ENCODE data around the gene EPB41L4A.

The EPB41L4A gene

DNA sequence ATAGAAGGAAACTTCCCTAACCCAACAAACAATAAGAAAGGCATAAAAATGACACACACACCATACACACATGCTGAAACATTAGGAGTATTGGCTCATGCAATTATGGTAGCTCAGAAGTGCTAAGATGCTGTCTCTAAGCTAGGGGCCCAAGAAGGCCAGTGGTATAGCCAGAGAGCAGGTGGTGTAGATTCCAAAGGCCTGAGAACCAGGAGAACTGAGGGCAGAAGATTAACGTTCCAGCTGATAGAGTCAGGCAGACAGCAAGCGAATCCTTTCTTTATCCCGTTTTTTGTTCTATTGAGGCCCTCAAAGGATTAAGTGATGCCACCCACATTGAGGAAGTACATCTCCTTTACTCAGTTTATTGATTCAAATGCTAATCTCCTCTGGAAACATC is 262.9 kb downstream of the EPB41L4A start:
- no peak for DNase-seq (ENCODE audit: low spot score)

DNA sequence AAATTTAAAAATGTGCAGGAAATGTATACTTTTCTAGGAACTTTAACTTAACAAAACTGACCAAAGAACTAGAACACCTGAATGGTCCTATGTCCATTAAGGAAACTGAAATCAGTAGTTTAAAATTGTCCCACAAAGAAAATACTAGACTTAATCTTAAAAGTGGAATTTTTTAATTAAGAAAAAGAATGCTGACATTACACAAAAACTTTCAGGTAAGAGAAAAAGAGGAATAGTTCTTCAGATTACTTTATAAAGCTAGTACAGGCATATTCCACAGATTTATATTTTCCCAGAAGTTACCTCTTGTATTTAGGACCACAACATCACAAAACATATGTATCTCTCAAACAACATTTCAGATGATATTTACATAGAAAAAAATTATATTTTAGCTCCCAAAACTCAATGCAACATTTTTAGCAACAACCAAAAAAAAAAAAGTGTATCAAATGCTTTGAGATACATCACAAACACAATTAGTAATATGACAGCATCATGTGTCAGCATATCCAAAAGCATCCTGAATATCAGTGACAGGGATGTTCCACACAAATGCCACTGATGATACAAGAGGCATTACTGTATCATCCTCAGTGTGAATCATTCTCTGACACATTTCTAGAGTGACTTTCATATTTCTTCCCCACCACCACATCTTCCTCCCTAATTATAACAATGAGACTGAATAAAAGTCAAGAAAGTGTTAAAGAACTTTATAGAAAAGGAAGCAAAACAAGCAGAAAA is 264.0 kb downstream of the EPB41L4A start:
- no peak for DNase-seq (ENCODE audit: low spot score)

DNA sequence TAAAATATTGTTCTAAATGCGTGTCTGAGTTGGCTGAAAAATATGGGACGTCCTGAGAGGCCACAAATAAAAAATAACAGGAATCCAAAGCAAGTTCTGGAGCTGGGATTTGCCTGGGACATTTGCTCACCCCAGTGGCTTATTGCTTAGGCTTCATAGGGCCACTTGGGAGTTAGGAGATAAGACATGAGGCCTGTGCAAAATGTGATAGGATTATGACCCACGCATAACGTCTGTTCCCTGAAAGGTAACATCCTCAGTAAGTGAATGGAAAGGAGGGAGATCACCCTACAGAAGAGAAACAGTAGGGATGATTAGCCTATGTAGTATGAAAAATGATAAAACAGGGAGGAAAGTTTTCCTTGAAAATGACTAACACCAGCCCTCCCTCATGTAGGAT is 269.4 kb downstream of the EPB41L4A start:
- DNase-seq (ENCODE audit: low spot score), result no peak

DNA sequence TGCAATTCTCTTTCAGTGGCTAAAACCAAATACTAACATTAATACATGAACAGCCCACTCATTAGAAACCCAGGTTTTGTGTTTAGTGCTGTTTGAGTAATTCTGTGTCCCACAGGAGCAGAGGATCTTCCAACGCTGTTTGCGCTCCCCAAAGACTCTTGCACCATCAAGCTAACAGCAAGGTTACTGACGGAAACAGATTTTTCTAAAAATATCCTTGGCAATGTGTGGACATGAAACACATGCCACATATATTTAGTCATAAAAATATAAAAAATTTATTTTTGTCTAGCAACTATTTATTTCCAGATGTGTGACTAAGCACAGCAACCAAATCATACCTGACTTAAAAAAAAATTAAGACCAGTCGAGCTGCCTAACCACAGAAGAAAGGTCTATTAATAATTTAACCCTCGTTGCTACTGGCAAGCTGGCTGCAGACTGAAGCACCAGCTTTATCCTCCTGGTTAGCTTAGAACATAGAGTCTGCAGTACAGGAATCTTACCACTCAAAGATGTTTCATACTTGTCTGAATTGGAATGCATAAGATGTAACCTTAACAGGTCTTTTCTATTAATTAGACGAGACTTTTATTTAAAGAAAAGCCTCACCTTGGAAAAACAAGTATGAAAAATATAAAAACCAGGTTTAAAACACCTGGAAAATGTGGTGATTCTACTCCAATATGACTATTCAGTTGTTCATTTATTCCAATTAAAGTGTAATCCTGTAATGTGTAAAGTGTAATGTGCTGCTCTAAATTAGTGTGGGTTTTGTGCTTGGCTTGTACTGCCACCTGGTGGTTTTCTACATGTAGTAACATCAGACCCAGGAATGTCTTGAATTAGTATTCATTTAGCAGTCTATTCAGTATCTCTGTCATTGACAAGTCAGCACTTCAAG is 272.5 kb downstream of the EPB41L4A start:
- peak; percentile 71 for DNase-seq (ENCODE audit: low spot score)

DNA sequence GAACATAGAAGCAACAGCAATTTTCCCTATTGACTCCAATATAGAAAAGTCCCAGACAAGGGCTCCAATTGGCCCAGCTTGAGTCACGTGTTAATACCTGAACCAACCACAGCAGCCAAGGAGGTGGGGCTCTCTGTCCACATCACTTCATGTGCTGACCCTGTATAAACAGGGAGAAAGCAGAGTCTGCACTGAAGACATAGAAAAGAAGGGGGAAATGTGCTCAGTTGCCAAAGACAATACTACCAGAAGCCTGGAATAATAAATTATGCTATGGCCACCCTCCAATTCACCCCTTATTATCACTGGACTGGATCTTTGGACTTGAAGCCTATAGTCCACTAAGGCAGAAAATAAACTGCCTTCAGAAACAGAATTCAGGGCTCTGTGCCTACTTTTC is 275.4 kb downstream of the EPB41L4A start:
- no peak for DNase-seq (ENCODE audit: low spot score)

DNA sequence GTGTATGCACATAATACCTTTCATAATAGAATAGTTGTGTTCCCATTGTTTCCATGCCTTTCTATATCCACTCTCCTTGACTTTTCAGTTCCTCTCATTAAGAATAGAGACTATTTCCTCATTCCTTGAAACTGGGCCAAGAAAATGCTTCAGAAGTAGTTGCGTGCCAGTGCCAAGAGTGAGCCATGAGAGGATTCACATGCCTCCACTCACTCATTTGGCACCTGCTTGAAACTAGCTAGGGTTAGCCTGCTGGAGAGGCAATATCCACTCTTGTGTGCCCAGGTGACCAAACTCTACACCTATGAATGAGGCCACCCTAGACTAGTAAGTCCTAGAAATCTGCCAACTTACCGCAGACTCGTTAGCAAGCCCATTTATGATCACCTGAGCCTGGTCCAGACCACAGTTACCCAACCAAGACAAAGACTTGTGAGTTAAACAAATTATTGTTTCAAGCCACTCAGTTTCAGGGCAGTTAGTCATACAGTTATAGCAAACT is 276.3 kb downstream of the EPB41L4A start:
- no peak for DNase-seq (ENCODE audit: low spot score)

DNA sequence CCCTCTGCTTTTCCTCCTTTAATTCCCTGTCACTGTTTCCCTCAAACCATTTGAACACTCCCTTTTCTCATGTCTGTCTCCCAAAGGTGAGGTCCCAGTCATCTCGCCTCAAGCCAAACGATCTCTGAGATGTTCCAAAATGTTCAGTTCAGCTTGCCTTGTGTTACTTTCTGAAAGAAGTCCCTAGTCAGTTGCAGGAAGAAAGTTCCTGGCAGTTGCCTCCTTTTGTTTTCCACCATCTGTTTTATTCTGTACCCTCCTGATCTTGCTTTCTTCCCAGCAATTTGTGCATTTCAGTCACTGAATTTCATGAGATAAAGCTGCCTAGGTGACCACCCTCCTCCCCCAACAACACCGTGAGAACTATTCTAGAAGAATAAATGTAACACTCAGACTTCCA is 277.5 kb downstream of the EPB41L4A start:
- DNase-seq (ENCODE audit: low spot score), result no peak

DNA sequence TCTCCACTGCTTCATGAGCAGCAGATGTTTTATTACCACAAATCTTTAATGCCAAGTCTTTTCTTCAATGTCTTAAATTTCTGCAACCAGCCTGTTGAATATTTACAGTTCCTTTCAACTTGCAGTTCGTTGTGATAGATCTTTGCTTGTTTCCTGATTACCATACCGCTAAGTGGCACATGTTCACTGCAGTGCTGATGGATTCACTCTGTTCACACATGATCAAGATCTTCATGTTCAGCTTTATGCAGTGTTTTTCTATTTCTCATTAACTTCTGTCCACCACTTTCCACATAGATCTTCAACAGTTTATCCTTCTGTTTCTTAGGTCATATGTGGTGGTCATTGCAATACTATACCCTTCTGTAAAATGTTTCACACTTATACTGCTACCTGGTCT is 280.6 kb downstream of the EPB41L4A start:
- no peak for DNase-seq (ENCODE audit: low spot score)

DNA sequence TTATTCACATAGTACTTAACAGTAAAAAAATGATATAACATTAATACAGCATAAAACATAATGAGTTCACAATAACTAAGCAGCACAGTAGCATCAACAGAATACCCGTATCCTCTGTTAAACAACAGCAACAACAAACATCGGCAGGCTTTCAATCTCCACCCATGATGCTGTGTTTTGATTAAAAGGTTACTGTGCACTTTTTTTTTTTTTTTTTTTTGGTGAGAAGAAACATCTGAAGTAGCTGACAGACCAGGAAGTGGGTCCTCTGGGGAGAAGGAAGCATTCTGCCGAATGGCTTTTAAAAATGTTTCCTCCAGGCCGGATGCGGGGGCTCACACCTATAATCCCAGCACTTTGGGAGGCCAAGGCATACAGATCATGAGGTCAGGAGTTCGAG is 282.3 kb downstream of the EPB41L4A start:
- no peak for DNase-seq (ENCODE audit: low spot score)

DNA sequence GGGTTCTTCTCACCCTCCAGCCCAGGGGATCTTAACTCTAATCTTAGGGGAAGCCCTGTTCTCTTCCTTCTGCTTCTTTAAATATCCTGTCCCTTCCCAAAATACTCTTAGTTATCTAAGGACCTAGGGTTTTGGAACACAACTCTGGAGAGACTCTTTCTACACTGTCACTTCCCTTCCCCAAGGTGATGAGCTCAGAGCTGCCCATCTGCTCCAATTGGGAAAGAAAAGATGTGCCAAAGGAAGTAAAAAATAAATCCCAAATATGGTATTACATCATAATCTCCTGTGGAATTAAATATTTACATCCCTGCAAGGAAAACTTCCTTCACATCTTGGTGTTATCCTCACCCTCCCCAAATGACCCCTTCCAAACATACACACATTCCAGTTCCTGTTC is 291.2 kb downstream of the EPB41L4A start:
- no peak for DNase-seq (ENCODE audit: low spot score)

DNA sequence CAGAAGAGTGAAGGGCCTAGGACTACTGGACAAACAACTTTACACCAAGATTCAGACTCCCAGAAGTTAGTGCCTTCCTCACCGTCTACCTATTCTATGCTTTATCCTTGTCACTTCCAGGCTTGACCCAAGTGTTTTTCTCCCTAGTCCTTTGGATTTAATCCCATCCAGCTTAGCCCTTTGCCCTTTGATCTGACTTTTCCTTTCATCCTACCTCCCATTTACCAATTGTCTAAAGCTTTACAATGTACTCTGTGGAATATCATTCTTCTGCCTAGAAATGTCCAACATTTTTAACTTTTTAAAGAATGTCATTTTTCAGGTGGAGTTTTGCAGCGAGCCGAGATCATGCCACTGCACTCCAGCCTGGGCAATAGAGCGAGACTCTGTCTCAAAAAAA is 292.1 kb downstream of the EPB41L4A start:
- no peak for DNase-seq (ENCODE audit: low spot score)

DNA sequence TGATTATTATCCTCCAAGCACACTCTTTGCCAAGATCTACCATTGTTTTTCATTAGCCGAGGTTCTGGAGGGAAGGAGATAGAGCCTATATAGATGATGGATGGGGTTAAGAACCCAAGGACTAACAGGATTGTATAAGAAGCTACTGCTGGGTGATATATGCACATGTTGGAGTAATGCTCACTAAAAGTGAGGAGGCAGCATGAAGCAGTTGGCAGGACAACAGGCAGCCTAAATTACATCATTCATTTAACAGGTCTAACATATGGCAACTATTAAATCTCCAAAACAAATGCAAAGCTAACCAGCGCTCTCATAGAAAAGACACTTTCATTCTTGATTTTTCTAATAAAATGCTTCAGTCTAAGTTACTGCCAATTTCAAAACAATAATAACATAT is 293.2 kb downstream of the EPB41L4A start:
- no peak for DNase-seq (ENCODE audit: low spot score)

DNA sequence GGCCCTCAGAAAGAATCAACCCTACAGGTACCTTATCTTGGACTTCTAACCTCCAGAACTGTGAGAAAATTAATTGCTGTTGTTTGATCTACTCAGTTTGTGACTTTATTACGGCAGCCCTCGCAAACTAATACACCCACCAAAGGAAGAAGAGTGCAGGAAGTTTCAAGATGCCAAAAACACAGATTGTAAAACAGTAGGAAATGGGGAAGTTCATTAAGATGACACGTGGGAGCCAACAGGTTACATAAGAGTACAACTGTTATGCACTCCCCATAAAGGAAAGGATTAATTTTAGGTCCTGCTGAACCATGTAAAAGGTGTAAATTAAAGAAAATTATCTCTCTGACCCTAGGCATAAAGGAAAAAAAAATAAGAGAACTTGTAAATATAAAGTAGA is 294.3 kb downstream of the EPB41L4A start:
- DNase-seq (ENCODE audit: low spot score), result no peak

DNA sequence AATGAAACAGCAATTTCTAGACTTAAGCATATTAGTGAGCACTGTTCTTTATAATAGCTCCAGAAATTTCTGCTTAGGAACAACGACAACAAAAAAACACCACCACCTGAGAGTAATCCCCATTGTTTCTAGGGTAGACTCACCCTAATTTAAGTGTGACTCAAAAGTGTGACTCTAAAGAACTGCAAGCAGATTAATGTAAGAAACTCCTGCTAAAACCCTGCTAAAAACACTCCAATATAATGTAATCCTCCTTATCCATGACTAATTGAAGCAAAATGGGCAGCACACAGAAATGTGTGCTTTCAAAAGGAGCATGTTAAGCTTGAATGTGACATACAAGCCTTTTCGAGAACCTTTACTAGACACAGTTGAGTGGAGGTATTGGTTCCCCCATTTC is 296.0 kb downstream of the EPB41L4A start:
- DNase-seq (ENCODE audit: low spot score), result no peak

DNA sequence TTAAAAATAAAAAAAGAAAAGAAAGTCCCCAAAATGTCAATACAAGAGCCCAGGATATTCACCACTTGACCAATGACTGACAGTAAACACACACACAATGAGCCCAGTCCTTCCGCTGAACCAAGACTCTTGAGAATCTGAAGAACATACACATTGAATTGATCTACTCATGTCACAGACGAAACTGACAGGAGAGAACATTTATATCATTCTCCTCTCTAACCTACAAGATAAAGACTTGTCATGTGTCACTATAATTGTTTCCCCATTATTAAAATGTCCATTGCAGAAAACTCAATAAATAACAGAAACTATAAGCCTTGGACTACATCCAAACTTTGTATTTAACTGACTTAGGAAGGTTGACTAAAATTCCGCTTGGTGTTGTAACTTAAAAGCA is 296.7 kb downstream of the EPB41L4A start:
- no peak for DNase-seq (ENCODE audit: low spot score)

DNA sequence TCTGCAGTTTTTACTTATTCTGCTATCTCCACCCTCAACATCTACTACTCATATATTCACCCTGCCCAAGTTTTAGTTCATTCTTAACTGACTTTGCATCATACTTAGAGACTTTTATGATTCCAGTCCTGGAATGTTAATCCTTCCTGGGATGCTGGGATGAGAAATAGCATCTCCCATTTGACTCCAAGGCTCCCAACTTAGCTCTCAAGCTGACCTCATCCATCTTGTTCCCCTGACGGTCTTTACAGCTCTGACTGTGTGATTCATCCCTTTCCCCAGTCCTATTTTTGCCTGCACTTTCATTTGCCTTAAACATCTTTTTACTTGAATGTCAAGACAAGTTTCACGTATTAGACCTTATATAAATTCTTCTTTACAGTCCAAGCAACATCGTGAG is 297.8 kb downstream of the EPB41L4A start:
- no peak for DNase-seq (ENCODE audit: low spot score)

DNA sequence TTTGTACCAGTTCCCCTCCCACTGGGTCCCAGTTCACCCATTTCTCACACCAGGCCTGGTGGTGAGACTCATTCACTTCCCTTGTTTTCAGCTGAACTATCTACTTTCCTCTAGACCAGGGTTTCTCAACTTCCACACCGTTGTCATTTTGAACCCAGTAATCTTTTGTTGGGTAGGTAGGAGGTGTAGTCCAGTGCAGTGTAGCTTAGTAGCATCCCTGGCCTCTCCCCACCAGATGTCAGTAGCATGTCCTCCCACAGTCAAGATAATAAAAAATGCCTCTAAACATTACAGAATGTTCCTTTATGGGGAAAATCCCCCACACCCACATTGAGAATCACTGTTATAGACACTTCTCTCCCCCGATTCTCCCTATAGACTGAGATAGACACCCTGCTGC is 299.1 kb downstream of the EPB41L4A start:
- no peak for DNase-seq (ENCODE audit: low spot score)

DNA sequence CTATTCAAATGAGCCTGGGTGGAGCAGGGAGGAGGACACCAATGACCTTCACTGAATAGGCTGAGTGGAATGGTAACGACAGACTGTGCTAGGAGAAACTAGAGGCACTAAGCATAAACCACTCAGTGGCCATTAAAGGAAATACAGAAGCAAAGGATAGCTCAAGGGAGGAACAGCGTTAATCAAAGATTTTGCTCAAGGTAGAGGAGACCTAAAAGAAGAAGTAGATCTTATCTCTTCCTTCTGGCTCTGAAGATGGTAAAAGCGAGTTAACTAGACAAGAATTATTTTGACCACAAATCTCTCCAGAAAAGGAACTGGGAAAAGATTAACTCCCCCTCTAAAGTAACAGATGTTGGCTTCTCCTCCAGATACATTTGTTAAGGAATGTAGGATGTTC is 299.6 kb downstream of the EPB41L4A start:
- no peak for DNase-seq (ENCODE audit: low spot score)

DNA sequence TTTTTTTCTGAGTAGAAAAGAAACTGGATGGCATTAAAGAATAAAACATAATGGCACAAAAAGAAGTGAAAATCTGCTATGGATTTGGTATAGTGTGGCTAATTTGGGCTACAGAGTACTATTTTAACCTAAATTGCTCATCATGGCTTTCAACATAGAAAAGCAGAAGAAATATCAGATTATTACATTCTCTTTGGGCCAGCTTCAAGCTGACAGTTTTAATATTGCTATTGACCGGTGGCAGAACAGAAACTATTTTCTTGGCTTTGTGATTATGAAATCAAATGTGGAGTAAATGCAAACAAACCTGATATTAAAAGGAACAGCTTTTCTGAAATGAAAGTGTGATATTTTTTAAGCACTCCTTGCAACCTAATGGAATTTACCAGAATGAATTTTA is 301.5 kb downstream of the EPB41L4A start:
- DNase-seq (ENCODE audit: low spot score), result no peak

DNA sequence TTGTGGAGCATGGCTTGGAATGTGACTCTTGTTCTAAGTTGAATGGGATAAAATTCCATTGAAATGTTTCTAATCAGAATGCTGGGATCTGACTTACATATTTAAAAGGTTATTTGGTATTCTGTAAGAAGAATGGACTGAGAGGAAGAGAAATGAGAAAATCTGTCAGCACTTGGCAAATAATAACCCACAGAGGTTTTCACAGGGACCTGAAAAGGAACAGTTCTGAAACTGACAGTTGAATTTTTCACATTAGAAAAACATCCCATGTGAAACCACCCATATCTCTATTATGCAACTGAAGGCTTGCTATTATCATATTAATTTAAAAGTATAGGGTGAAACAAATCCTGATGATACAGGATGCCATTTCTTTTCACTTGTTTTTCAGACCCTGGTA is 302.7 kb downstream of the EPB41L4A start:
- no peak for DNase-seq (ENCODE audit: low spot score)

DNA sequence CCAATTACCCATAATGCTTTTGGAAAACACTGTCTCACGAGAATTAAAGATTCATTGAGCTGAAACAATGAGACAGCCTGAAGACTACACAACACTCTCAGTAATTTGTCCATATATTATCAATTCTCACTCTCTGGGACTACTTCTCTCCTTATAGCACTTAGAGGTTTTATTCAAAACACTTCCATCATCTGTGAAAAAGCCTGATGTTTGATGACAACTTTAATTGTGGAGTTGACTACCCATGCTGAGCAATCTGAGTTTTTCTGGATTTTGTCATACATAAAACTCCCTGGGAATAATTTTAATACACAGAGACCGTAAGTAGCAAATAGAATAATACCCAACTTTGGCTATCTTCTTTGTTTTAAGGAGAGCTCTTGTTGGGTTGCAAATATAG is 305.5 kb downstream of the EPB41L4A start:
- DNase-seq (ENCODE audit: low spot score), result no peak

Measured in CD4-positive, alpha-beta T cell treated with Interleukin-15 for 4 hours (primary cell).